ENCODE measurements around the gene PRKACB. TPM values are rescaled to one million over a fixed set of nuclear protein-coding genes. Genes with fewer than 3 reads are reported as not detected.

The PRKACB gene
- total and polyA plus RNA-seq, 8 donors: 22.4 to 54.9 (median 45.3) TPM

DNA sequence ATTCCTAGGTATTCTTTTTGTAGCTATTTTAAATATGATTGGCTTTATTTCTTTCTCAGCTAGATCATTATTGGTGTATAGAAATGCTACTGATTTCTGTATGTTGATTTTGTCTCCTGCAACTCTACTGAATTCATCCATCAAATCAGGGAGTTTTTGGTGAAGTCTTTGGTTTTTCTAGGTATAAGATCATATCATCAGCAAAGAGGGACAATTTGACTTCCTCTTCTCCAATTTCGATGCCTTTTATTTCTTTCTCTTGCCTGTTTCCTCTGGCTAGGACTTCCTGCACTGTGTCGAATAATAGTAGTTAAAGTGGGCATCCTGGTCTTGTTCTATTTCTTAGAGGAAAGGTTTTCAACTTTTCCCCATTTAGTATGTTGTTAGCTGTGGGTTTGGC, 27.5 kb upstream of the PRKACB start:
- Histone ChIP-seq H3K4me1 (no peaks in the 10 kb centered on the region), H3K4me3 (no peak overlapping the region), H3K27me3 (no peaks in the 10 kb centered on the region), H3K27ac (no peak overlapping the region), H3K9me3 (no peaks in the 10 kb centered on the region), H3K36me3 (no peaks in the 10 kb centered on the region)
- TF ChIP-seq CTCF (IDR thresholded peaks at IDR 0.05): no peak
- intact Hi-C loops (cut with DNase I): no loop called here
- ATAC-seq: no peak
- DNase-seq: no peak

- no peak overlapping the region for H3K27ac ChIP-seq
- intact Hi-C loops (cut with DNase I): no loop called here
- H3K4me3 ChIP-seq: no peak overlapping the region
- no peak for DNase-seq
- no peaks in the 10 kb centered on the region for H3K9me3 ChIP-seq
- no peaks in the 10 kb centered on the region for H3K4me1 ChIP-seq
- no peaks in the 10 kb centered on the region for H3K36me3 ChIP-seq
- no peaks in the 10 kb centered on the region for H3K27me3 ChIP-seq
- no peak for ATAC-seq
- no peak for TF ChIP-seq CTCF (IDR thresholded peaks at IDR 0.05)
Observed at GRCh38 chr1:84117868-84118267, 26.2 kb upstream of the PRKACB start.

GRCh38 chr1:84121360-84121759, 22.7 kb upstream of the PRKACB start:
- DNase-seq: no peak
- Histone ChIP-seq H3K36me3 (no peaks in the 10 kb centered on the region), H3K9me3 (no peaks in the 10 kb centered on the region), H3K4me1 (no peaks in the 10 kb centered on the region), H3K27me3 (no peaks in the 10 kb centered on the region), H3K27ac (no peak overlapping the region), H3K4me3 (no peak overlapping the region)
- no peak for TF ChIP-seq CTCF (IDR thresholded peaks at IDR 0.05)
- intact Hi-C loops (cut with DNase I): loop anchor here in 1 of 2 donors (10.0 kb wide), 1 partner anchor 187 kb away; no protein-coding TSS in a partner anchor
- ATAC-seq: no peak

GRCh38 chr1:84122780-84123382, 21.2 kb upstream of the PRKACB start:
- Histone ChIP-seq H3K4me3 (no peak overlapping the region), H3K4me1 (no peaks in the 10 kb centered on the region), H3K27ac (no peak overlapping the region), H3K36me3 (no peaks in the 10 kb centered on the region), H3K27me3 (no peaks in the 10 kb centered on the region), H3K9me3 (no peaks in the 10 kb centered on the region)
- TF ChIP-seq CTCF (IDR thresholded peaks at IDR 0.05): peak; percentile 26 to 65
- ATAC-seq (peak; percentile 77), DNase-seq (peak in 1 of 4 donors; percentile 40)
- intact Hi-C loops (cut with DNase I): loop anchor here in 1 of 2 donors (10.0 kb wide), 1 partner anchor 188 kb away; no protein-coding TSS in a partner anchor

GRCh38 chr1:84133479-84133878, 10.6 kb upstream of the PRKACB start:
- H3K4me1 ChIP-seq: no peaks in the 10 kb centered on the region
- no peak overlapping the region for H3K4me3 ChIP-seq
- H3K27ac ChIP-seq: no peak overlapping the region
- DNase-seq: no peak
- no peak for ATAC-seq
- no peaks in the 10 kb centered on the region for H3K27me3 ChIP-seq
- H3K36me3 ChIP-seq: no peaks in the 10 kb centered on the region
- intact Hi-C loops (cut with DNase I): no loop called here
- no peaks in the 10 kb centered on the region for H3K9me3 ChIP-seq
- TF ChIP-seq CTCF (IDR thresholded peaks at IDR 0.05): no peak

Data from left lung (tissue), 10 donors.